K562 (cell line): Measurements from ENCODE around the gene ITPK1. TPM values are rescaled to one million over a fixed set of nuclear protein-coding genes. Genes with fewer than 3 reads are reported as not detected.

Experiments used
- CHD7 ChIP-seq: fragments of 200-600 bp; sonication (generic); IDR thresholded peaks from one replicate; pipeline ENCODE4 v1.6.1; 2012; ENCODE audit warnings: mild to moderate bottlenecking, low read depth, low read length, inconsistent platforms
- DIDO1 ChIP-seq: fragments of 450-650 bp; IDR thresholded peaks from 2 replicates; pipeline ENCODE4 v1.6.1; 2016; ENCODE audit warnings: low read depth, missing biosample characterization, missing genetic modification characterization
- E4F1 ChIP-seq: fragments of 250-450 bp; sonication (Bioruptor Pico); IDR thresholded peaks from 2 replicates; pipeline ENCODE4 v1.5.0; 2021; ENCODE audit warnings: mild to moderate bottlenecking, borderline replicate concordance
- GABPA ChIP-seq: fragments of 200-800 bp; sonication (Bioruptor generic); conservative IDR thresholded peaks from 2 replicates; pipeline ENCODE4 v1.6.1; 2016; ENCODE audit warnings: low read depth, missing genetic modification characterization, missing compliant biosample characterization
- SAFB ChIP-seq: fragments of 200-400 bp; formaldehyde crosslinking; IDR thresholded peaks from 2 replicates; pipeline ENCODE4 v1.6.1; 2017; ENCODE audit warnings: low read depth, low read length, borderline replicate concordance
- SMC3 ChIP-seq: conservative IDR thresholded peaks from 2 replicates; pipeline ENCODE4 v1.6.1; 2011; ENCODE audit warnings: low read depth, low read length, improper control_type of control experiment; ENCODE audit not compliant: insufficient read depth
- YBX1 ChIP-seq: fragments of 450-650 bp; IDR thresholded peaks from 2 replicates; pipeline ENCODE4 v1.7.1; 2016; ENCODE audit warnings: mild to moderate bottlenecking
- polyA plus RNA-seq, 8 experiments: library from polyadenylated mRNA; depleted of rRNA in 4 of 8; stranded (reverse) in 5 of 8; unstranded in 3 of 8; fragments of >200 nt; fragmentation: Nextera tagmentation in 2 of 8; fragmentation: Illumina TruSeq in 1 of 8; extraction: Ambion mirVana in 2 of 8; extraction: Trizol in 1 of 8; gene quantifications; 2 replicates each; pipeline versions ENCODE4 v1.2.1 to v1.2.3, GENCODE V29; 2011 to 2014; ENCODE audit warnings: inconsistent platforms in 1 of 8, missing spikeins in 1 of 8
- total RNA-seq, 7 experiments: library from RNA; depleted of rRNA in 6 of 7; stranded (reverse); fragments of >200 nt in 6 of 7; fragmentation: Illumina TruSeq in 2 of 7; extraction: Trizol in 2 of 7; gene quantifications; 2 replicates each; pipeline versions ENCODE4 v1.2.1 to v1.2.3, GENCODE V29; 2011 to 2021; ENCODE audit warnings: low replicate concordance in 1 of 7
- TF ChIP-seq, protein P1 (sequence below): sonication (generic); formaldehyde crosslinking; IDR thresholded peaks from 2 replicates; pipeline ENCODE4 v1.8.1; 2023; ENCODE audit warnings: missing genetic modification reagents, mild to moderate bottlenecking, borderline replicate concordance

The ITPK1 gene
- total and polyA plus RNA-seq, 9 of the 15 experiments (the other 6 are each of a cell fraction or from before 2014, with no cell fraction given): 1.2 to 39.2 (median 23.0) TPM

GRCh38 chr14:93048843-93049242 lies 66.9 kb downstream of the ITPK1 start (continued):
- TF ChIP-seq, protein P1, sequence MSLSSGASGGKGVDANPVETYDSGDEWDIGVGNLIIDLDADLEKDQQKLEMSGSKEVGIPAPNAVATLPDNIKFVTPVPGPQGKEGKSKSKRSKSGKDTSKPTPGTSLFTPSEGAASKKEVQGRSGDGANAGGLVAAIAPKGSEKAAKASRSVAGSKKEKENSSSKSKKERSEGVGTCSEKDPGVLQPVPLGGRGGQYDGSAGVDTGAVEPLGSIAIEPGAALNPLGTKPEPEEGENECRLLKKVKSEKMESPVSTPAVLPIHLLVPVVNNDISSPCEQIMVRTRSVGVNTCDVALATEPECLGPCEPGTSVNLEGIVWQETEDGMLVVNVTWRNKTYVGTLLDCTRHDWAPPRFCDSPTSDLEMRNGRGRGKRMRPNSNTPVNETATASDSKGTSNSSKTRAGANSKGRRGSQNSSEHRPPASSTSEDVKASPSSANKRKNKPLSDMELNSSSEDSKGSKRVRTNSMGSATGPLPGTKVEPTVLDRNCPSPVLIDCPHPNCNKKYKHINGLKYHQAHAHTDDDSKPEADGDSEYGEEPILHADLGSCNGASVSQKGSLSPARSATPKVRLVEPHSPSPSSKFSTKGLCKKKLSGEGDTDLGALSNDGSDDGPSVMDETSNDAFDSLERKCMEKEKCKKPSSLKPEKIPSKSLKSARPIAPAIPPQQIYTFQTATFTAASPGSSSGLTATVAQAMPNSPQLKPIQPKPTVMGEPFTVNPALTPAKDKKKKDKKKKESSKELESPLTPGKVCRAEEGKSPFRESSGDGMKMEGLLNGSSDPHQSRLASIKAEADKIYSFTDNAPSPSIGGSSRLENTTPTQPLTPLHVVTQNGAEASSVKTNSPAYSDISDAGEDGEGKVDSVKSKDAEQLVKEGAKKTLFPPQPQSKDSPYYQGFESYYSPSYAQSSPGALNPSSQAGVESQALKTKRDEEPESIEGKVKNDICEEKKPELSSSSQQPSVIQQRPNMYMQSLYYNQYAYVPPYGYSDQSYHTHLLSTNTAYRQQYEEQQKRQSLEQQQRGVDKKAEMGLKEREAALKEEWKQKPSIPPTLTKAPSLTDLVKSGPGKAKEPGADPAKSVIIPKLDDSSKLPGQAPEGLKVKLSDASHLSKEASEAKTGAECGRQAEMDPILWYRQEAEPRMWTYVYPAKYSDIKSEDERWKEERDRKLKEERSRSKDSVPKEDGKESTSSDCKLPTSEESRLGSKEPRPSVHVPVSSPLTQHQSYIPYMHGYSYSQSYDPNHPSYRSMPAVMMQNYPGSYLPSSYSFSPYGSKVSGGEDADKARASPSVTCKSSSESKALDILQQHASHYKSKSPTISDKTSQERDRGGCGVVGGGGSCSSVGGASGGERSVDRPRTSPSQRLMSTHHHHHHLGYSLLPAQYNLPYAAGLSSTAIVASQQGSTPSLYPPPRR (CRISPR knock-in tag): no peak
- TF ChIP-seq CHD7 (no peak), GABPA (no peak), SAFB (no peak), YBX1 (no peak), SMC3 (no peak), E4F1 (no peak), DIDO1 (tag) (no peak)
